HepG2 (cell line): ENCODE measurements around the gene ZMYND8. TPM values are rescaled to one million over a fixed set of nuclear protein-coding genes. Genes with fewer than 3 reads are reported as not detected.

Experiments
- HDAC6 ChIP-seq: fragments of 200-600 bp; sonication (generic); IDR thresholded peaks from 2 replicates; pipeline ENCODE4 v1.7.0; 2017; ENCODE audit warnings: mild to moderate bottlenecking, antibody characterized with exemption, low read length, low read depth
- HIVEP1 ChIP-seq: sonication (generic); formaldehyde crosslinking; IDR thresholded peaks from 2 replicates; pipeline ENCODE4 v1.4.0; 2020; ENCODE audit warnings: mild to moderate bottlenecking, missing genetic modification reagents
- HMG20B ChIP-seq: conservative IDR thresholded peaks from 2 replicates; pipeline ENCODE4 v1.6.1; 2016; ENCODE audit warnings: missing genetic modification reagents, missing compliant biosample characterization
- ISL2 ChIP-seq: sonication (generic); formaldehyde crosslinking; IDR thresholded peaks from 2 replicates; pipeline ENCODE4 v1.5.0; 2020; ENCODE audit warnings: missing genetic modification reagents
- NR1H2 ChIP-seq: sonication (generic); formaldehyde crosslinking; IDR thresholded peaks from 2 replicates; pipeline ENCODE4 v1.8.1; 2022; ENCODE audit warnings: low read depth, missing genetic modification reagents, borderline replicate concordance
- RXRA ChIP-seq: sonication (generic); formaldehyde crosslinking; IDR thresholded peaks from 2 replicates; pipeline ENCODE4 v1.5.1; 2020; ENCODE audit warnings: missing genetic modification reagents
- SNAI1 ChIP-seq: sonication (generic); formaldehyde crosslinking; IDR thresholded peaks from 2 replicates; pipeline ENCODE4 v1.5.0; 2020; ENCODE audit warnings: mild to moderate bottlenecking, missing genetic modification reagents, borderline replicate concordance
- WIZ ChIP-seq: sonication (generic); formaldehyde crosslinking; IDR thresholded peaks from 2 replicates; pipeline ENCODE4 v1.5.1; 2020; ENCODE audit warnings: mild to moderate bottlenecking, missing genetic modification reagents
- XRCC5 ChIP-seq: fragments of 200-400 bp; formaldehyde crosslinking; optimal IDR thresholded peaks from 2 replicates; pipeline ENCODE3; 2017; ENCODE audit warnings: mild to moderate bottlenecking, low read length
- ZNF160 ChIP-seq: sonication (generic); formaldehyde crosslinking; IDR thresholded peaks from 2 replicates; pipeline ENCODE4 v1.8.0; 2022; ENCODE audit warnings: mild to moderate bottlenecking, inconsistent platforms, missing genetic modification reagents
- ZNF205 ChIP-seq: IDR thresholded peaks from 2 replicates; pipeline ENCODE4 v1.6.1; 2018; ENCODE audit warnings: missing biosample characterization, missing genetic modification reagents
- ZNF24 ChIP-seq: fragments of 450-650 bp; IDR thresholded peaks from 2 replicates; pipeline ENCODE4 v1.6.1; 2017; ENCODE audit warnings: antibody characterized with exemption, mild to moderate bottlenecking
- ZNF3 ChIP-seq: IDR thresholded peaks from 2 replicates; pipeline ENCODE4 v1.7.0; 2017; ENCODE audit warnings: inconsistent platforms
- ZNF550 ChIP-seq: sonication (generic); formaldehyde crosslinking; IDR thresholded peaks from 2 replicates; pipeline ENCODE4 v1.4.0; 2020; ENCODE audit warnings: mild to moderate bottlenecking, missing genetic modification reagents, borderline replicate concordance
- ZNF563 ChIP-seq: sonication (generic); formaldehyde crosslinking; IDR thresholded peaks from 2 replicates; pipeline ENCODE4 v1.8.0; 2022; ENCODE audit warnings: mild to moderate bottlenecking, moderate library complexity, missing genetic modification reagents
- ZNF772 ChIP-seq: sonication (generic); formaldehyde crosslinking; IDR thresholded peaks from 2 replicates; pipeline ENCODE4 v1.5.0; 2020; ENCODE audit warnings: mild to moderate bottlenecking, missing genetic modification reagents
- ZNF776 ChIP-seq: sonication (generic); formaldehyde crosslinking; IDR thresholded peaks from 2 replicates; pipeline ENCODE4 v1.4.0; 2020; ENCODE audit warnings: mild to moderate bottlenecking, missing genetic modification reagents
- ZZZ3 ChIP-seq: sonication (generic); formaldehyde crosslinking; IDR thresholded peaks from 2 replicates; pipeline ENCODE4 v1.4.0; 2020; ENCODE audit warnings: missing genetic modification reagents, mild to moderate bottlenecking, borderline replicate concordance
- polyA plus RNA-seq, 8 experiments: library from polyadenylated mRNA; depleted of rRNA in 3 of 8; stranded (reverse) in 7 of 8; unstranded in 1 of 8; fragments of >200 nt; fragmentation: Illumina TruSeq in 4 of 8; extraction: Trizol in 4 of 8; gene quantifications; 2 replicates each; pipeline versions ENCODE4 v1.2.1 to v1.2.3, GENCODE V29; 2011 to 2016; ENCODE audit warnings: low read depth in 4 of 8, missing spikeins in 1 of 8, mixed read lengths in 1 of 8; ENCODE audit not compliant: insufficient read depth in 1 of 8
- total RNA-seq, 5 experiments: library from RNA; depleted of rRNA; stranded (reverse); fragments of >200 nt; fragmentation: Illumina TruSeq; extraction: Trizol; gene quantifications; 2 replicates each; pipeline ENCODE4 v1.2.3, GENCODE V29; 2016; ENCODE audit warnings: low read depth in 1 of 5
- TF ChIP-seq, protein P1 (sequence below): sonication (generic); formaldehyde crosslinking; IDR thresholded peaks from 2 replicates; pipeline ENCODE4; 2020; ENCODE audit warnings: missing genetic modification reagents, mild to moderate bottlenecking, borderline replicate concordance
- TF ChIP-seq, protein P2 (sequence below): sonication (generic); formaldehyde crosslinking; IDR thresholded peaks from 2 replicates; pipeline ENCODE4 v1.4.0; 2020; ENCODE audit warnings: low read depth, missing genetic modification reagents
- TF ChIP-seq, protein P3 (sequence below): sonication (generic); formaldehyde crosslinking; IDR thresholded peaks from 2 replicates; pipeline ENCODE4 v1.5.0; 2020; ENCODE audit warnings: mild to moderate bottlenecking, missing genetic modification reagents

ZMYND8 gene
- total and polyA plus RNA-seq, 2 of the 13 experiments (the other 11 are each of a cell fraction or from before 2014, with no cell fraction given): 53.9 to 84.7 TPM

DNA sequence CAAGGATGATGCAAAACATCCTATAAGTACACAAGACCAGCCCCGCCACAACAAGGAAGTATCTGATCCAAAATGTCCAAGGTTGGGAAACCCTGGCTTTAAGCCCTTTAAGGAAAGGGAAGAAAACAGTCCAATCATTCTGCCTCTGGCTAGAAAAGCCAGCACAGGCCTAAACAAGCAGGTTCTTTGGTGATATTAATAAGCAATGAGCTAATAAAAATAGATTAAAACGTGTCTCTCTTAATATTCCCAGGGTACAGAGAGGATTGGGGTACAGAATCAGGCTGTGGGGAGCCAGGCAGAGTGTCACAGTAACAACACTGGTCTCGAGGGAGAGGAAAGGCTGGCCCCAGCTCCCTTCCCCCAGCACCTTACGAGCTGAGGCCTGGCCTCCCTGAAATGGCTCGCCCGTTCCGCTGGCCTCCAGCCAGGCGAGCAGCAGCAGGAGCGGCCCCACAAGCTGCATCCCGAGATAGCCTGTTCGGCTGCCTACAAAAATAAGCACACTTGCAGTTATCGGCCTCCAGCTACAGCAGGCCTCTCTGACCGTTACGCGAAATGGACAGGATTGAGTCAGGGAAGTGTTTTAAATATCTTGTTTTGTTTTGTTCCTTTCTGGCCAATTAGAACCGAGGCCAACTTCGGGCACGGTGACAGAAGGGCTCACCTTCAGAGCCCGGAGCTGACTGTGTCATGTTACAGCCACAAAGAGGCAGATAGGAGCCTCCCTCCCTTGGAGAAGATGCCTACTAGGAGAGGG is 4.0 kb upstream of the ZMYND8 start (continued):
- no peak for TF ChIP-seq ZNF550 (CRISPR knock-in tag)
- TF ChIP-seq ISL2 (CRISPR knock-in tag): peak; percentile 74
- no peak; the same call in 1 of the 2 replicates for TF ChIP-seq ZNF563 (CRISPR knock-in tag)
- TF ChIP-seq NR1H2 (CRISPR knock-in tag): no peak
- TF ChIP-seq ZNF772 (CRISPR knock-in tag): no peak
- TF ChIP-seq ZNF160: peak; percentile 86
- peak; percentile 83 for TF ChIP-seq HIVEP1 (CRISPR knock-in tag)
- no peak; the same call in 1 of the 2 replicates for TF ChIP-seq ZZZ3
- 0 out of 2 replicates have a peak, but pooled peaks have one; percentile 63 for TF ChIP-seq ZNF205
- no peak for TF ChIP-seq WIZ (CRISPR knock-in tag)
- no peak for TF ChIP-seq ZNF776
- TF ChIP-seq RXRA: peak; percentile 78
- TF ChIP-seq SNAI1 (CRISPR knock-in tag): peak; percentile 90
- TF ChIP-seq, protein P1, sequence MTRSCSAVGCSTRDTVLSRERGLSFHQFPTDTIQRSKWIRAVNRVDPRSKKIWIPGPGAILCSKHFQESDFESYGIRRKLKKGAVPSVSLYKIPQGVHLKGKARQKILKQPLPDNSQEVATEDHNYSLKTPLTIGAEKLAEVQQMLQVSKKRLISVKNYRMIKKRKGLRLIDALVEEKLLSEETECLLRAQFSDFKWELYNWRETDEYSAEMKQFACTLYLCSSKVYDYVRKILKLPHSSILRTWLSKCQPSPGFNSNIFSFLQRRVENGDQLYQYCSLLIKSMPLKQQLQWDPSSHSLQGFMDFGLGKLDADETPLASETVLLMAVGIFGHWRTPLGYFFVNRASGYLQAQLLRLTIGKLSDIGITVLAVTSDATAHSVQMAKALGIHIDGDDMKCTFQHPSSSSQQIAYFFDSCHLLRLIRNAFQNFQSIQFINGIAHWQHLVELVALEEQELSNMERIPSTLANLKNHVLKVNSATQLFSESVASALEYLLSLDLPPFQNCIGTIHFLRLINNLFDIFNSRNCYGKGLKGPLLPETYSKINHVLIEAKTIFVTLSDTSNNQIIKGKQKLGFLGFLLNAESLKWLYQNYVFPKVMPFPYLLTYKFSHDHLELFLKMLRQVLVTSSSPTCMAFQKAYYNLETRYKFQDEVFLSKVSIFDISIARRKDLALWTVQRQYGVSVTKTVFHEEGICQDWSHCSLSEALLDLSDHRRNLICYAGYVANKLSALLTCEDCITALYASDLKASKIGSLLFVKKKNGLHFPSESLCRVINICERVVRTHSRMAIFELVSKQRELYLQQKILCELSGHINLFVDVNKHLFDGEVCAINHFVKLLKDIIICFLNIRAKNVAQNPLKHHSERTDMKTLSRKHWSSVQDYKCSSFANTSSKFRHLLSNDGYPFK: peak; percentile 64
- no peak; the same call in 1 of the 2 replicates for TF ChIP-seq HDAC6
- TF ChIP-seq, protein P2, sequence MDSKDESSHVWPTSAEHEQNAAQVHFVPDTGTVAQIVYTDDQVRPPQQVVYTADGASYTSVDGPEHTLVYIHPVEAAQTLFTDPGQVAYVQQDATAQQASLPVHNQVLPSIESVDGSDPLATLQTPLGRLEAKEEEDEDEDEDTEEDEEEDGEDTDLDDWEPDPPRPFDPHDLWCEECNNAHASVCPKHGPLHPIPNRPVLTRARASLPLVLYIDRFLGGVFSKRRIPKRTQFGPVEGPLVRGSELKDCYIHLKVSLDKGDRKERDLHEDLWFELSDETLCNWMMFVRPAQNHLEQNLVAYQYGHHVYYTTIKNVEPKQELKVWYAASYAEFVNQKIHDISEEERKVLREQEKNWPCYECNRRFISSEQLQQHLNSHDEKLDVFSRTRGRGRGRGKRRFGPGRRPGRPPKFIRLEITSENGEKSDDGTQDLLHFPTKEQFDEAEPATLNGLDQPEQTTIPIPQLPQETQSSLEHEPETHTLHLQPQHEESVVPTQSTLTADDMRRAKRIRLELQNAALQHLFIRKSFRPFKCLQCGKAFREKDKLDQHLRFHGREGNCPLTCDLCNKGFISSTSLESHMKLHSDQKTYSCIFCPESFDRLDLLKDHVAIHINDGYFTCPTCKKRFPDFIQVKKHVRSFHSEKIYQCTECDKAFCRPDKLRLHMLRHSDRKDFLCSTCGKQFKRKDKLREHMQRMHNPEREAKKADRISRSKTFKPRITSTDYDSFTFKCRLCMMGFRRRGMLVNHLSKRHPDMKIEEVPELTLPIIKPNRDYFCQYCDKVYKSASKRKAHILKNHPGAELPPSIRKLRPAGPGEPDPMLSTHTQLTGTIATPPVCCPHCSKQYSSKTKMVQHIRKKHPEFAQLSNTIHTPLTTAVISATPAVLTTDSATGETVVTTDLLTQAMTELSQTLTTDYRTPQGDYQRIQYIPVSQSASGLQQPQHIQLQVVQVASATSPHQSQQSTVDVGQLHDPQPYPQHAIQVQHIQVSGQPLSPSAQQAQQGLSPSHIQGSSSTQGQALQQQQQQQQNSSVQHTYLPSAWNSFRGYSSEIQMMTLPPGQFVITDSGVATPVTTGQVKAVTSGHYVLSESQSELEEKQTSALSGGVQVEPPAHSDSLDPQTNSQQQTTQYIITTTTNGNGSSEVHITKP (CRISPR knock-in tag): peak; percentile 57; the same call in 1 of the 2 replicates
- no peak; the same call in 1 of the 2 replicates for TF ChIP-seq HMG20B (CRISPR knock-in tag)
- TF ChIP-seq, protein P3, sequence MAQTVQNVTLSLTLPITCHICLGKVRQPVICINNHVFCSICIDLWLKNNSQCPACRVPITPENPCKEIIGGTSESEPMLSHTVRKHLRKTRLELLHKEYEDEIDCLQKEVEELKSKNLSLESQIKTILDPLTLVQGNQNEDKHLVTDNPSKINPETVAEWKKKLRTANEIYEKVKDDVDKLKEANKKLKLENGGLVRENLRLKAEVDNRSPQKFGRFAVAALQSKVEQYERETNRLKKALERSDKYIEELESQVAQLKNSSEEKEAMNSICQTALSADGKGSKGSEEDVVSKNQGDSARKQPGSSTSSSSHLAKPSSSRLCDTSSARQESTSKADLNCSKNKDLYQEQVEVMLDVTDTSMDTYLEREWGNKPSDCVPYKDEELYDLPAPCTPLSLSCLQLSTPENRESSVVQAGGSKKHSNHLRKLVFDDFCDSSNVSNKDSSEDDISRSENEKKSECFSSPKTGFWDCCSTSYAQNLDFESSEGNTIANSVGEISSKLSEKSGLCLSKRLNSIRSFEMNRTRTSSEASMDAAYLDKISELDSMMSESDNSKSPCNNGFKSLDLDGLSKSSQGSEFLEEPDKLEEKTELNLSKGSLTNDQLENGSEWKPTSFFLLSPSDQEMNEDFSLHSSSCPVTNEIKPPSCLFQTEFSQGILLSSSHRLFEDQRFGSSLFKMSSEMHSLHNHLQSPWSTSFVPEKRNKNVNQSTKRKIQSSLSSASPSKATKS (CRISPR knock-in tag): no peak
- TF ChIP-seq ZNF3 (CRISPR knock-in tag): peak; percentile 56
- no peak for TF ChIP-seq XRCC5
- no peak for TF ChIP-seq ZNF24
